SU-DHL-6 (cell line): Measurements from ENCODE around the gene SLC25A19.

Experiments used
- H2AFZ ChIP-seq: fragments of 200-600 bp; sonication (generic); 2 replicates; pipeline ENCODE4 v1.6.1; 2014; ENCODE audit warnings: low read depth, mild to moderate bottlenecking, moderate library complexity, mixed read lengths, antibody characterized with exemption, low read length; ENCODE audit not compliant: severe bottlenecking
- H3F3A ChIP-seq: fragments of 200-600 bp; shearing (Covaris generic); 2 replicates; pipeline ENCODE4 v1.6.0; 2016; ENCODE audit warnings: antibody characterized with exemption, mild to moderate bottlenecking; ENCODE audit not compliant: insufficient read depth
- H3K27ac ChIP-seq: fragments of 200-600 bp; sonication (generic); 2 replicates; pipeline ENCODE4 v1.5.1; 2016; ENCODE audit warnings: low read depth, mild to moderate bottlenecking, low read length, moderate library complexity, mixed read lengths
- H3K27me3 ChIP-seq: fragments of 200-600 bp; sonication (generic), shearing (Covaris generic); 2 replicates; pipeline ENCODE4 v1.6.0; 2014; ENCODE audit warnings: mild to moderate bottlenecking, low read length
- H3K36me3 ChIP-seq: fragments of 200-600 bp; sonication (generic); 2 replicates; pipeline ENCODE4 v1.6.1; 2014; ENCODE audit warnings: mild to moderate bottlenecking, low read length, mixed read lengths
- H3K4me2 ChIP-seq: fragments of 300-600, 200-600 bp; shearing (Covaris generic), sonication (generic); 2 replicates; pipeline ENCODE4 v1.6.0; 2014; ENCODE audit warnings: low read length, low read depth, mild to moderate bottlenecking; ENCODE audit not compliant: poor library complexity, severe bottlenecking
- H3K4me3 ChIP-seq: fragments of 200-600 bp; sonication (generic); 2 replicates; pipeline ENCODE4 v1.5.1; 2014; ENCODE audit warnings: antibody characterized with exemption, low read length, mild to moderate bottlenecking, mixed read lengths; ENCODE audit not compliant: insufficient read depth, poor library complexity, severe bottlenecking
- H3K79me2 ChIP-seq: fragments of 200-600 bp; sonication (generic); 2 replicates; pipeline ENCODE4 v1.6.1; 2014; ENCODE audit warnings: mild to moderate bottlenecking, low read length, moderate library complexity; ENCODE audit not compliant: insufficient read depth
- H3K9ac ChIP-seq: fragments of 200-600 bp; sonication (generic); 2 replicates; pipeline ENCODE4 v1.7.0; 2014; ENCODE audit warnings: mild to moderate bottlenecking, low read length
- H3K9me2 ChIP-seq: fragments of 200-600 bp; sonication (generic); replicated peaks from 2 replicates; pipeline ENCODE4 v1.6.1; 2014; ENCODE audit warnings: low read length; ENCODE audit not compliant: insufficient read depth
- H3K9me3 ChIP-seq: fragments of 200-600 bp; sonication (generic); 2 replicates; pipeline ENCODE4 v1.6.1; 2014; ENCODE audit warnings: low read length, mixed read lengths; ENCODE audit not compliant: insufficient read depth
- H4K20me1 ChIP-seq: fragments of 200-600 bp; sonication (generic); 2 replicates; pipeline ENCODE4 v1.6.1; 2014; ENCODE audit warnings: low read depth, mild to moderate bottlenecking, antibody characterized with exemption, low read length, moderate library complexity, mixed read lengths
- CTCF ChIP-seq: fragments of 200-600 bp; sonication (generic); IDR thresholded peaks from one replicate; pipeline ENCODE4 v1.5.1; 2017; ENCODE audit warnings: antibody characterized with exemption, mild to moderate bottlenecking, low read length, moderate library complexity; ENCODE audit not compliant: insufficient read depth, poor library complexity, severe bottlenecking
- EZH2phosphoT487 ChIP-seq: fragments of 200-600 bp; sonication (generic), shearing (Covaris generic); conservative IDR thresholded peaks from 2 replicates; pipeline ENCODE4 v1.6.1; 2018; ENCODE audit warnings: mild to moderate bottlenecking, antibody characterized with exemption, low read length, moderate library complexity, mixed read lengths

SLC25A19 gene

DNA sequence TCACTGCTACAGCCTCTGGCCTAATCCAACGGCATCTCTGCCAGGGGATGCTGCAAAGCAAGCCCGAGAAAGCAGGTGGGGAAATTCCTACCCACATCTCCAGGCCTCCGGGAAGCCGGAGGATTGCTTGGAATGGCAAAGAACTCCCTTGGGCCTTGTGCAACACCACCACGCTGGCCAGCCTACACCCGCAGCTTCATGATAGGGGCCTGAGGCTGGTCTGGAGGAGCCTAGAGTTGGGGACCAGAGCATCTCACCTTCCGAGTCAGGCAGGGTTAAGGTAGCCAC, 48.1 kb downstream of the SLC25A19 start:
- H3K27ac ChIP-seq: no peak overlapping the region
- H3K4me3 ChIP-seq: no peak overlapping the region
- no peaks in the 10 kb centered on the region for H3K27me3 ChIP-seq
- no peaks in the 10 kb centered on the region for H3K79me2 ChIP-seq
- TF ChIP-seq CTCF: no peak
- TF ChIP-seq EZH2phosphoT487: no peak
- peaks cover 6% of the 10 kb centered on the region; the same call in 1 of the 2 replicates for H3F3A ChIP-seq
- H3K4me2 ChIP-seq: no peak overlapping the region
- H3K9me3 ChIP-seq: no peaks in the 10 kb centered on the region
- no peak overlapping the region for H3K9ac ChIP-seq
- H2AFZ ChIP-seq: no peak overlapping the region
- no peaks in the 10 kb centered on the region for H3K36me3 ChIP-seq
- no peaks in the 10 kb centered on the region for H4K20me1 ChIP-seq
- H3K9me2 ChIP-seq: no peaks in the 10 kb centered on the region

- no peak overlapping the region for H3K4me3 ChIP-seq
- no peaks in the 10 kb centered on the region for H4K20me1 ChIP-seq
- H3K9me3 ChIP-seq: no peaks in the 10 kb centered on the region
- TF ChIP-seq CTCF: peak; percentile 95
- TF ChIP-seq EZH2phosphoT487: no peak
- H3K4me2 ChIP-seq: no peak overlapping the region
- no peaks in the 10 kb centered on the region for H3K27me3 ChIP-seq
- H2AFZ ChIP-seq: no peak overlapping the region
- H3K36me3 ChIP-seq: no peaks in the 10 kb centered on the region
- H3K79me2 ChIP-seq: no peaks in the 10 kb centered on the region
- no peaks in the 10 kb centered on the region for H3K9me2 ChIP-seq
- no peak overlapping the region for H3K9ac ChIP-seq
- H3F3A ChIP-seq: peaks cover 6% of the 10 kb centered on the region; the same call in 1 of the 2 replicates
- H3K27ac ChIP-seq: no peak overlapping the region
Observed at GRCh38 chr17:75240394-75241142, 48.7 kb downstream of the SLC25A19 start.

DNA sequence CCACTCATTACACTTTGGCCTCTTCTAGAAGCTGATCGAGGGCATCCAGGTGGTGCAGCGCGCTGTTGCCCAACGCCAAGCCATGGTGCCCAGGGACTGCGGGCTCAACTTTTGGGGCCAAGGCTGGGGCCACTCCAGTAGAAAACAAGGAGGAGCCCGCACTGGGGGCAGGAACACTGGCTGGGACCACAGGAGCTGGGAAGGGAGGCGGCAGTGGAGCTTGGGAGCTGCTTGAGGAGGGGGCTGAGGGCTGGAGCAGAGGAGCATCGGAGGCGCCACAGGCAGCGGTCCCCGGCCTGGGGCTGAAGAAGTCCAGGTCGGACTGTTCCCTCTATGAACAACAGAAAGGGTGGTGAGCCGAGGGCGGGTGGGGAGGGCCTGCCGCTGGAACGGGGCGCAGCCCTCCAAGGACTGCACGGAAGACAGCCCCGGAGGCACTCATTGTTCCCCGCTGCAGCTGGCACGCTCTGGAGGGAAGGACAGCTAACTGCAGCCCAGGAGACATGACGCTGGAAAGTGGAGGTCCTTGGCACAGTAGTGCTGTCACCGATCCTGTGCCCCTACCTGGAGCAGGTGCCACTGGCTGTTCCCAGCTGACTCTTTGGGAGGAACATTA, 49.3 kb downstream of the SLC25A19 start:
- Histone ChIP-seq H4K20me1 (no peaks in the 10 kb centered on the region), H3K9ac (no peak overlapping the region), H3K9me3 (no peaks in the 10 kb centered on the region), H3K36me3 (peaks cover 4% of the 10 kb centered on the region; the same call in 1 of the 2 replicates), H3K27ac (no peak overlapping the region), H3F3A (peaks cover 6% of the 10 kb centered on the region; the same call in 1 of the 2 replicates), H3K4me3 (no peak overlapping the region), H3K4me2 (no peak overlapping the region), H3K79me2 (no peaks in the 10 kb centered on the region), H2AFZ (no peak overlapping the region), H3K27me3 (no peaks in the 10 kb centered on the region), H3K9me2 (no peaks in the 10 kb centered on the region)
- no peak for TF ChIP-seq CTCF
- TF ChIP-seq EZH2phosphoT487: no peak
